Endothelial cell of umbilical vein (primary cell): ENCODE data around the gene SERPINB3.

ENCODE experiments used
- CTCF ChIP-seq, 2 donors: IDR thresholded peaks; 1 replicate in 1 of 2; 2 replicates in 1 of 2; pipeline ENCODE4 v1.5.1; 2011; ENCODE audit warnings: low read length in 2 of 2, mild to moderate bottlenecking in 2 of 2, moderate library complexity in 2 of 2, control low read depth in 1 of 2, inconsistent platforms in 1 of 2, low read depth in 1 of 2; ENCODE audit not compliant: insufficient read depth in 1 of 2; ENCODE audit errors: extremely low read depth in 1 of 2
- EZH2 ChIP-seq: IDR thresholded peaks from 2 replicates; pipeline ENCODE4 v1.6.1; 2012; ENCODE audit warnings: borderline replicate concordance, low read depth, mild to moderate bottlenecking, moderate library complexity, low read length, inconsistent platforms; ENCODE audit not compliant: severe bottlenecking
- JUN ChIP-seq: IDR thresholded peaks from 2 replicates; pipeline ENCODE4 v1.6.1; 2011; ENCODE audit warnings: borderline replicate concordance, low read depth; ENCODE audit not compliant: insufficient read length, insufficient read depth
- MYC ChIP-seq: IDR thresholded peaks from one replicate; pipeline ENCODE4 v1.6.1; 2011; ENCODE audit warnings: mild to moderate bottlenecking, low read depth, low read length
- POLR2A ChIP-seq: IDR thresholded peaks from 2 replicates; pipeline ENCODE4 v1.6.1; 2012; ENCODE audit warnings: low read depth, mild to moderate bottlenecking, control low read depth, low read length
- POLR2AphosphoS5 ChIP-seq: IDR thresholded peaks from 2 replicates; pipeline ENCODE4 v1.6.1; 2012; ENCODE audit warnings: low read depth, mild to moderate bottlenecking, control low read depth, low read length, moderate library complexity; ENCODE audit not compliant: insufficient read depth
- TF ChIP-seq, protein P1 (sequence below): IDR thresholded peaks from 2 replicates; pipeline ENCODE4 v1.6.1; 2011; ENCODE audit not compliant: insufficient read depth, insufficient read length

- TF ChIP-seq CTCF (IDR thresholded peaks at IDR 0.05; ENCODE audit: extremely low read depth in 1 of 2, insufficient read depth in 1 of 2, low read depth in 1 of 2, low read length in 2 of 2) (no peak), POLR2A (no peak), JUN (no peak), POLR2AphosphoS5 (no peak), EZH2 (no peak), MYC (no peak)
- TF ChIP-seq, protein P1, sequence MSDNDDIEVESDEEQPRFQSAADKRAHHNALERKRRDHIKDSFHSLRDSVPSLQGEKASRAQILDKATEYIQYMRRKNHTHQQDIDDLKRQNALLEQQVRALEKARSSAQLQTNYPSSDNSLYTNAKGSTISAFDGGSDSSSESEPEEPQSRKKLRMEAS = no peak
Observed at GRCh38 chr18:63707816-63708215, 46.1 kb upstream of the SERPINB3 start.
